Vagina (tissue), 2 donors: ENCODE data around the gene NR1I2.

ENCODE experiments used
- CTCF ChIP-seq, 3 experiments: fragments of 450-650 bp in 2 of 3; fragments of 200-600 bp in 1 of 3; sonication (generic) in 1 of 3; IDR thresholded peaks; one replicate each; pipeline ENCODE4 v1.5.1; 2017 to 2019; ENCODE audit warnings: antibody characterized with exemption in 3 of 3, mild to moderate bottlenecking in 2 of 3, moderate library complexity in 2 of 3
- POLR2A ChIP-seq, 2 donors: fragments of 450-650 bp; IDR thresholded peaks; one replicate each; pipeline ENCODE4 v1.6.1; 2017; ENCODE audit warnings: antibody characterized with exemption in 2 of 2, mild to moderate bottlenecking in 2 of 2, moderate library complexity in 2 of 2
- POLR2AphosphoS5 ChIP-seq, 2 donors: sonication (generic); formaldehyde crosslinking; IDR thresholded peaks; one replicate each; pipeline ENCODE4 v1.9.0; 2017; ENCODE audit warnings: antibody characterized with exemption in 2 of 2, mild to moderate bottlenecking in 2 of 2, low read depth in 1 of 2; ENCODE audit not compliant: insufficient read depth in 1 of 2

- no peak for TF ChIP-seq POLR2A (IDR thresholded peaks at IDR 0.05)
- TF ChIP-seq POLR2AphosphoS5 (IDR thresholded peaks at IDR 0.05; ENCODE audit: insufficient read depth in 1 of 2, low read depth in 1 of 2), result no peak
- TF ChIP-seq CTCF (IDR thresholded peaks at IDR 0.05), result no peak
Observed at GRCh38 chr3:119769394-119770149, 12.3 kb upstream of the NR1I2 start.
